Transverse colon (tissue), 4 donors: ENCODE measurements around the gene OR2M3. TPM values are rescaled to one million over a fixed set of nuclear protein-coding genes. Genes with fewer than 3 reads are reported as not detected.

ENCODE experiments used
- total RNA-seq, 4 donors: library from RNA; depleted of rRNA; stranded (reverse); fragments of >200 nt; gene quantifications; one replicate each; pipeline ENCODE4 v1.1.0, GENCODE V29; 2016

OR2M3 gene
- total RNA-seq, 4 donors from 2014 or later = not detected

Other genes starting within 250 kb of the OR2M3 start
- not detected for gene OR2L8, start 248.4 kb upstream of the OR2M3 start, total RNA-seq
- not detected for gene OR2AK2, start 232.0 kb upstream of the OR2M3 start, total RNA-seq
- under 1 TPM in 1 of 4 donors, not detected in 3; 0.32 TPM for gene OR2L5, start 183.6 kb upstream of the OR2M3 start, total RNA-seq
- gene OR2L2, start 167.2 kb upstream of the OR2M3 start, total RNA-seq = 1 to 10 TPM in 1 of 4 donors, under 1 TPM in 1, not detected in 2; 0.16 to 1.5 TPM
- gene OR2L3, start 150.4 kb upstream of the OR2M3 start, total RNA-seq = not detected
- not detected for gene OR2L13, start 102.1 kb upstream of the OR2M3 start, total RNA-seq
- not detected for gene OR2M5, start 52.1 kb upstream of the OR2M3 start, total RNA-seq
- gene OR2M2, start 22.4 kb upstream of the OR2M3 start, total RNA-seq = not detected
- not detected for gene OR2M4, start 34.2 kb downstream of the OR2M3 start, total RNA-seq
- not detected for gene OR2T33, start 80.7 kb downstream of the OR2M3 start, total RNA-seq
- gene OR2T12, start 106.2 kb downstream of the OR2M3 start, total RNA-seq = not detected
- not detected for gene OR2M7, start 127.3 kb downstream of the OR2M3 start, total RNA-seq
- not detected for gene OR14C36, start 151.5 kb downstream of the OR2M3 start, total RNA-seq
- not detected for gene OR2T4, start 164.4 kb downstream of the OR2M3 start, total RNA-seq
- gene OR2T6, start 178.5 kb downstream of the OR2M3 start, total RNA-seq = not detected
- not detected for gene OR2T1, start 205.8 kb downstream of the OR2M3 start, total RNA-seq
- gene OR2T2, start 248.4 kb downstream of the OR2M3 start, total RNA-seq = not detected